ENCODE measurements around the gene KBTBD2.
"Not testable (repeated sequence)": the region's sequence is repeated elsewhere in the genome, so short reads cannot be mapped to it uniquely, and the experiment has no call there.

KBTBD2 gene

DNA sequence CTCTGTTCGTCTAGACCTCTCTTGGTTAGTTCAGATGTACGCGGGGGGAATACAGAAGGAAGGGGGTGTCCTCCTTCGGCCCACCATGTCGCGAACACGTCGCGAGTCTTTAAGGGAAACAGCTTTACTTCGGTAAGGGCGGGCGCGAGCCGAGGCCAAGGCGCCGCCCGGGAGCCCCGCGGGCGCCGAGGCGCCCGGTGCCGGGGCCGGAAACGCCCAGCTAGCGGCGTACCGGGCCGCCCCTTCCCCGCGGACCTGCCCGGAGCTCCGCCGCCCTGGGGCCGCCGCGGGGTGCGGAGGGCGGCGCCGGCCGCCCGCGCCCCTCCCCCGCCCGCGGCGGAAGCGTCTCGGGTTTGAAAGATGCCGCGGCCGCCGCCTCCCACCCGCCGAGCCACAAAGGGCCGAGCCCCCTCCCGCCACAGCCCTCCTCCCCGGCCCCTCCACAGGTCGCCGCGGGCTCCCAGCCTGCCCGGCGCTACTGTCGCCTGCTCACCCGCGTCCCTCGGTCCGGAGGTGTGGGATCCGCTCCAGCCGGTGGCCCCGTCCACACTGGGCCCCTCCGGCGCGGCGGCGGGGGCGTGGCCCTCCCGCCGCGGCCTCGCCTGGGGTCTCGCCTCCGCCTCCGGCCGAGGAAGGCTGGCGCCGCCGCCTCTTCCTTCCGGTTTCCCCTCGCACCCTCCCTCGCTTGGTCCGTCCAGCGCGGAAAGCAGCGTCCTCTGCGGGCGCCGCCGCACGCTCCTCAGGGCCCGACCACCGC is at the start of gene KBTBD2:
KBTBD2 (minus strand) TSS at position 718 of the 757 bp plus-strand sequence. CDS start 12,156 bp downstream, outside the sequence.
- peaks cover 18% of the 10 kb centered on the region for H3K4me1 ChIP-seq
- no peaks in the 10 kb centered on the region for H3K27me3 ChIP-seq (ENCODE audit: low read depth)
- no peaks in the 10 kb centered on the region for H3K36me3 ChIP-seq (replicated peaks)
- in situ Hi-C loops (cut with MboI; ENCODE audit: low sequenced_read_pairs) = no loop called here
- peak; percentile 86 to 91 for DNase-seq (ENCODE audit: low spot score in 2 of 2)
- H3K4me3 ChIP-seq = peak within 1 kb of the TSS; percentile 54
- no peaks in the 10 kb centered on the region for H3K9me3 ChIP-seq

DNA sequence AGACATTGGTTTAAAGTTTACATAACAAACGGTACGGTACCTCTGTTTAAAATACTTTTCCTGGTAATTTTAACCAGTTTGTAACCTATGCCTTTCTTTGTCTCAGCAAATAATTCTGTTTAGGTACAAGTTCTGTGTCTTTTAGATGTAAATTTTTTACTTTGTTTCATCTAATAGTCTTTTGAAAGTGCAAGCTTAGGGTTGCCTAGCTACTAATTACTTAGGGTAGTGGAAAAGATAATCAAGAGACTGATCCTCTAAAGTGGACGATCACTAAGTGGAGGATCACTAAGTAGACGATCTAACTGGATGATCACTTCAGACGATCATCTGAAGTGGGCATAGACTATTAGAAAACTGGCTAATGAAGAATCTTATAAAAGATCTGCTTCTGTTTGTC is 49.6 kb upstream of the KBTBD2 start:
- peaks cover 6% of the 10 kb centered on the region for H3K9me3 ChIP-seq
- H3K36me3 ChIP-seq (replicated peaks) = no peaks in the 10 kb centered on the region; the same call in 1 of the 2 replicates
- peak in 1 of 2 experiments; percentile 48 for DNase-seq (ENCODE audit: low spot score in 2 of 2)
- H3K4me1 ChIP-seq = peaks cover 16% of the 10 kb centered on the region
- peak overlapping the region; percentile 66 for H3K4me3 ChIP-seq
- H3K27me3 ChIP-seq (ENCODE audit: low read depth) = no peaks in the 10 kb centered on the region
- in situ Hi-C loops (cut with MboI; ENCODE audit: low sequenced_read_pairs) = no loop called here

- Histone ChIP-seq H3K4me3 (no peak overlapping the region), H3K36me3 (replicated peaks) (peaks cover 11% of the 10 kb centered on the region), H3K9me3 (no peaks in the 10 kb centered on the region), H3K4me1 (peaks cover 10% of the 10 kb centered on the region), H3K27me3 (ENCODE audit: low read depth) (no peaks in the 10 kb centered on the region)
- in situ Hi-C loops (cut with MboI; ENCODE audit: low sequenced_read_pairs) = no loop called here
- DNase-seq (ENCODE audit: low spot score in 2 of 2) = peak; percentile 24 to 71
These were observed 46.0 kb upstream of the KBTBD2 start for GRCh38 chr7:32937344-32938174.

- H3K4me3 ChIP-seq = no peak overlapping the region
- H3K27me3 ChIP-seq (ENCODE audit: low read depth) = no peaks in the 10 kb centered on the region
- H3K4me1 ChIP-seq = peaks cover 10% of the 10 kb centered on the region
- peaks cover 19% of the 10 kb centered on the region for H3K36me3 ChIP-seq (replicated peaks)
- no peaks in the 10 kb centered on the region for H3K9me3 ChIP-seq
- in situ Hi-C loops (cut with MboI; ENCODE audit: low sequenced_read_pairs) = no loop called here
- DNase-seq (ENCODE audit: low spot score in 2 of 2) = no peak
These were observed 45.1 kb upstream of the KBTBD2 start for GRCh38 chr7:32936689-32937088.

GRCh38 chr7:32935558-32935957 is 44.0 kb upstream of the KBTBD2 start:
- Histone ChIP-seq H3K27me3 (ENCODE audit: low read depth) (no peaks in the 10 kb centered on the region), H3K36me3 (replicated peaks) (peaks cover 26% of the 10 kb centered on the region), H3K4me1 (peaks cover 4% of the 10 kb centered on the region), H3K9me3 (no peaks in the 10 kb centered on the region), H3K4me3 (no peak overlapping the region)
- DNase-seq (ENCODE audit: low spot score in 2 of 2) = no peak
- in situ Hi-C loops (cut with MboI; ENCODE audit: low sequenced_read_pairs) = no loop called here

- no peaks in the 10 kb centered on the region for H3K4me1 ChIP-seq
- H3K27me3 ChIP-seq (ENCODE audit: low read depth) = no peaks in the 10 kb centered on the region
- no peak for DNase-seq (ENCODE audit: low spot score in 2 of 2)
- no peaks in the 10 kb centered on the region for H3K9me3 ChIP-seq
- no peak overlapping the region for H3K4me3 ChIP-seq
- in situ Hi-C loops (cut with MboI; ENCODE audit: low sequenced_read_pairs) = no loop called here
- H3K36me3 ChIP-seq (replicated peaks) = peaks cover 49% of the 10 kb centered on the region
These were observed 38.8 kb upstream of the KBTBD2 start for GRCh38 chr7:32930378-32930777.

GRCh38 chr7:32929430-32930143 is 38.0 kb upstream of the KBTBD2 start:
- Histone ChIP-seq H3K4me1 (no peaks in the 10 kb centered on the region), H3K27me3 (ENCODE audit: low read depth) (no peaks in the 10 kb centered on the region), H3K9me3 (no peaks in the 10 kb centered on the region), H3K36me3 (replicated peaks) (peaks cover 53% of the 10 kb centered on the region), H3K4me3 (no peak overlapping the region)
- no peak for DNase-seq (ENCODE audit: low spot score in 2 of 2)
- in situ Hi-C loops (cut with MboI; ENCODE audit: low sequenced_read_pairs) = no loop called here

DNA sequence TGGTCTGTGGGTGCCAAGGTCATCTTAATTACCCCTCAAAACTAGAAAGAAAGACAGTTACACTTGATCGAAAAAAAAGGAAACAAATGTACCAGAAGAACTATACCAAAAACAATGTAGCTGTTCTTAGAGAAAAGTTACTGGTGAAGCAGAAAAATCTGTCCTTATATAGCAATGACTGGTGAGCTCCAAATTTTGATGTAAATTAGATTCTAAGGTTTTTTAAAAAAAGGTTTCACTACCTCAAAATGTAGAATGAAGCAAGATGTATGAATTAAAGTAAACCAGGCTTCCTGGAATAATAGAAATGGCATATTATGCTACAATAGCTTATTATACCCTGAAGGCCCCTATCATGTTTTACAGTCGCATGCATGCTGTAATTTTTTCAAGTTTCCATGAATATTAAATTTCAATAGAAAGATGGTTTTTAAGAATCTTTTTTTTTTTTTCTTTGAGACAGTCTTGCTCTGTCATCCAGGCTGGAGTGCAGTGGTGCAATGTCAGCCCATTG is 37.3 kb upstream of the KBTBD2 start:
- Histone ChIP-seq H3K9me3 (no peaks in the 10 kb centered on the region), H3K4me1 (no peaks in the 10 kb centered on the region), H3K36me3 (replicated peaks) (peaks cover 55% of the 10 kb centered on the region), H3K4me3 (no peak overlapping the region), H3K27me3 (ENCODE audit: low read depth) (no peaks in the 10 kb centered on the region)
- in situ Hi-C loops (cut with MboI; ENCODE audit: low sequenced_read_pairs) = no loop called here
- no peak for DNase-seq (ENCODE audit: low spot score in 2 of 2)

- DNase-seq (ENCODE audit: low spot score in 2 of 2) = no peak
- Histone ChIP-seq H3K4me3 (no peak overlapping the region), H3K27me3 (ENCODE audit: low read depth) (no peaks in the 10 kb centered on the region), H3K4me1 (no peaks in the 10 kb centered on the region), H3K9me3 (no peaks in the 10 kb centered on the region), H3K36me3 (replicated peaks) (peaks cover 46% of the 10 kb centered on the region)
- in situ Hi-C loops (cut with MboI; ENCODE audit: low sequenced_read_pairs) = no loop called here
These were observed 30.3 kb upstream of the KBTBD2 start for GRCh38 chr7:32921896-32922295.

DNA sequence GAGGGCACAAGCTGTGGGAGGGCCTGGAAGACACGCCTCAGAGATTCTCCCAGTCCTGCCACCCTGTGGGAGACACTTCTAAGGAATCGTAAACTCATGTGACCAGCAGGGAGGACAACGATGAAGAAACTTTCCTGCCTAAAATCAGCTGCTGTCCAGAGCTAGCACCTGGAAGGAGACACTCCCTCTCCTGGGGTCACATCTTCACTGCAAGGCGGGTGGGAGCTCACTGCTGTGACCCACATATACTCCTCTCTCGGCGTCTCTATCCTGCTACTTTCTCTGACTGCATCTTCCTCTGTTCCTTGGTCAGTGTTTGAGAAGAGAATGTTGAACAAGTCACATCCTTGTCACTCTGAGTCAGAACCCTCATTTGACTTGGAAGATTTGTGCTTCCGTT is 25.4 kb upstream of the KBTBD2 start:
- H3K9me3 ChIP-seq; H3K4me3 ChIP-seq; H3K4me1 ChIP-seq; H3K27me3 ChIP-seq (ENCODE audit: low read depth); in situ Hi-C loops (cut with MboI; ENCODE audit: low sequenced_read_pairs); DNase-seq (ENCODE audit: low spot score in 2 of 2): not testable (repeated sequence)
- H3K36me3 ChIP-seq (replicated peaks) = peaks cover 54% of the 10 kb centered on the region

GRCh38 chr7:32916006-32916405 is 24.4 kb upstream of the KBTBD2 start:
- Histone ChIP-seq H3K36me3 (replicated peaks) (peaks cover 45% of the 10 kb centered on the region), H3K27me3 (ENCODE audit: low read depth) (no peaks in the 10 kb centered on the region), H3K9me3 (no peaks in the 10 kb centered on the region), H3K4me1 (no peaks in the 10 kb centered on the region), H3K4me3 (no peak overlapping the region)
- in situ Hi-C loops (cut with MboI; ENCODE audit: low sequenced_read_pairs) = no loop called here
- no peak for DNase-seq (ENCODE audit: low spot score in 2 of 2)

DNA sequence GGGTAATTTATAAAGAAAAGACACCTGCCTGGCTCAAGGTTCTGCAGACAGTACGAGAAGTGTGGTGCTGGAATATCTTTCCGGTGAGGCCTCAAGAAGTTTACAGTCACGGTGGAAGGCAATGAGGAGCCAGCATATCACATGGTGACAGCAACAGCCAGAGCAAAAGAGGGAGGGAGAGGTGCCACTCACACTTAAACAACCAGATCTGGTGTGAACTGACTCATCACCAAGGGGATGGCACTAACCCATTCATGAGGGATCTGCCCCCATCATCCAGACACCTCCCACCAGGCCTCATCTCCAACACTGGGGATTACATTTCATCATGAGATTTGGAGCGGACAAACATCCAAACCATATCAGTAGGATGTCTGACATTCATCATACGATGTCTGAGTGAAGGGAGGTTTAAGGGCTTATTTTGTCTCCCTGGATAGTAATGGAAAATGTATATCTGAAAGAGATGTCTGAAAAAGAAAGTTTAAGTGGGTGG is 23.5 kb upstream of the KBTBD2 start:
- peaks cover 39% of the 10 kb centered on the region for H3K36me3 ChIP-seq (replicated peaks)
- no peak for DNase-seq (ENCODE audit: low spot score in 2 of 2)
- in situ Hi-C loops (cut with MboI; ENCODE audit: low sequenced_read_pairs) = no loop called here
- H3K4me1 ChIP-seq = no peaks in the 10 kb centered on the region
- no peaks in the 10 kb centered on the region for H3K27me3 ChIP-seq (ENCODE audit: low read depth)
- no peak overlapping the region for H3K4me3 ChIP-seq
- H3K9me3 ChIP-seq = no peaks in the 10 kb centered on the region

GRCh38 chr7:32914184-32914583 is 22.6 kb upstream of the KBTBD2 start:
- Histone ChIP-seq H3K4me1 (no peaks in the 10 kb centered on the region), H3K27me3 (ENCODE audit: low read depth) (no peaks in the 10 kb centered on the region), H3K4me3 (no peak overlapping the region), H3K9me3 (no peaks in the 10 kb centered on the region), H3K36me3 (replicated peaks) (peaks cover 33% of the 10 kb centered on the region)
- in situ Hi-C loops (cut with MboI; ENCODE audit: low sequenced_read_pairs) = no loop called here
- DNase-seq (ENCODE audit: low spot score in 2 of 2) = no peak
